ENCODE results near the gene ATXN7L1. TPM values are rescaled to one million over a fixed set of nuclear protein-coding genes. Genes with fewer than 3 reads are reported as not detected.

The ATXN7L1 gene
- total and polyA plus RNA-seq, 2 of the 8 experiments (the other 6 are each of a cell fraction or from before 2014, with no cell fraction given) = 14.3 to 34.0 TPM

DNA sequence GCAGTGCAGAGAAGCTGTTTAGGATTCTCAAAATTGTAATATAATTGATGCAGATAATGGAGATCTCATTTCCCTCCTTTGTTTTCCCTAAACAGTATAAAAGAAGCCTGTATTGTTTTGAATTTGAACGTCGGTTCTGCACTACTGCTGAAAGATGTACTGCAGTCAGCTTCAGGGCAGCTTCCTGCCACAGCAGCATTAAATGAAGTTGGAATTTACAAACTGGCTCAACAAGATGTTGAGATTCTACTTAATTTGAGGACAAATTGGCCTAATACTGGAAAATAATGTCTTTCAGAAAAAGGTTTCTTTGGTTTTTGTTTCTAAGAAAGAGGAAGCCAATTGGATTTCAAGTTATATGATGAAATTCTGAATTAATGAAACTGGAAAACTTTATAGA, 309.4 kb downstream of the ATXN7L1 start (continued):
- no peak for TF ChIP-seq GTF2F1 (IDR thresholded peaks at IDR 0.05; ENCODE audit: borderline replicate concordance, low read depth, low read length)

All from H1 (cell line).